WERI-Rb-1 (cell line): ENCODE data around the gene FRMPD4.

Experiments
- DNase-seq: peaks from one replicate; pipeline ENCODE4 v3.0.0-alpha.2; 2020
- H3K27ac ChIP-seq: fragments of 250-450 bp; sonication (Bioruptor Pico); 2 replicates; pipeline ENCODE4 v1.5.1; 2020; ENCODE audit warnings: mild to moderate bottlenecking, moderate library complexity
- H3K27me3 ChIP-seq: fragments of 250-450 bp; sonication (Bioruptor Pico); 2 replicates; pipeline ENCODE4 v1.5.1; 2021; ENCODE audit warnings: mild to moderate bottlenecking, low read depth, moderate library complexity; ENCODE audit not compliant: insufficient read depth, severe bottlenecking
- H3K36me3 ChIP-seq: fragments of 250-450 bp; sonication (Bioruptor Pico); 2 replicates; pipeline ENCODE4 v1.5.1; 2020; ENCODE audit warnings: mild to moderate bottlenecking, moderate library complexity
- H3K4me3 ChIP-seq: 2 replicates; pipeline ENCODE4 v1.5.1; 2011; ENCODE audit warnings: low read depth, mild to moderate bottlenecking, control low read depth, low read length
- H3K9me3 ChIP-seq: fragments of 250-450 bp; sonication (Bioruptor Pico); 2 replicates; pipeline ENCODE4 v1.5.1; 2021; ENCODE audit warnings: mild to moderate bottlenecking, moderate library complexity; ENCODE audit not compliant: severe bottlenecking
- TF ChIP-seq, protein P1 (sequence below): IDR thresholded peaks from 2 replicates; pipeline ENCODE4 v1.5.1; 2011; ENCODE audit warnings: low read depth, mild to moderate bottlenecking, control low read depth, inconsistent platforms, low read length

Gene FRMPD4

DNA sequence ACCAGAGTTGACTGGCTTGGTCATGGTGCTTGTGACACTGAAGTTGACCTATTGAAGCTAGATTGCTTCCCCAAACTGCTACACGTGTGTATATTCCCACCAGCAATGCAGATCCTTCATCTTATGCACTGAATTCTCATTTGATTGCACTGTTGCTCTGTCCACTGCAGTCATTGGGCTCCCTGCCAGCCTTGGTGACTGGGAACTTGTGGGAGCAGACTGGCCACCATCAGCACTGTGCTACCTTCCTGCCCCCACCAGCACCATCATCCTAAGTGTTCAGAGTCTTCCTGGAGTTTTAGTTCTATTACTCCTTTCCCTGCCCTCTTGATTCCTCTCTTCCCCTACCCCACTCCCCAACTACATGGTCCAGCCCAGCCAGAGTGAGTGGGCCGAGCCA, 535.2 kb downstream of the FRMPD4 start:
- H3K4me3 ChIP-seq = no peak overlapping the region
- no peaks in the 10 kb centered on the region for H3K36me3 ChIP-seq
- DNase-seq = no peak
- H3K27ac ChIP-seq = no peak overlapping the region
- peaks cover 54% of the 10 kb centered on the region for H3K27me3 ChIP-seq
- H3K9me3 ChIP-seq = no peaks in the 10 kb centered on the region
- TF ChIP-seq, protein P1, sequence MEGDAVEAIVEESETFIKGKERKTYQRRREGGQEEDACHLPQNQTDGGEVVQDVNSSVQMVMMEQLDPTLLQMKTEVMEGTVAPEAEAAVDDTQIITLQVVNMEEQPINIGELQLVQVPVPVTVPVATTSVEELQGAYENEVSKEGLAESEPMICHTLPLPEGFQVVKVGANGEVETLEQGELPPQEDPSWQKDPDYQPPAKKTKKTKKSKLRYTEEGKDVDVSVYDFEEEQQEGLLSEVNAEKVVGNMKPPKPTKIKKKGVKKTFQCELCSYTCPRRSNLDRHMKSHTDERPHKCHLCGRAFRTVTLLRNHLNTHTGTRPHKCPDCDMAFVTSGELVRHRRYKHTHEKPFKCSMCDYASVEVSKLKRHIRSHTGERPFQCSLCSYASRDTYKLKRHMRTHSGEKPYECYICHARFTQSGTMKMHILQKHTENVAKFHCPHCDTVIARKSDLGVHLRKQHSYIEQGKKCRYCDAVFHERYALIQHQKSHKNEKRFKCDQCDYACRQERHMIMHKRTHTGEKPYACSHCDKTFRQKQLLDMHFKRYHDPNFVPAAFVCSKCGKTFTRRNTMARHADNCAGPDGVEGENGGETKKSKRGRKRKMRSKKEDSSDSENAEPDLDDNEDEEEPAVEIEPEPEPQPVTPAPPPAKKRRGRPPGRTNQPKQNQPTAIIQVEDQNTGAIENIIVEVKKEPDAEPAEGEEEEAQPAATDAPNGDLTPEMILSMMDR = no peak

DNA sequence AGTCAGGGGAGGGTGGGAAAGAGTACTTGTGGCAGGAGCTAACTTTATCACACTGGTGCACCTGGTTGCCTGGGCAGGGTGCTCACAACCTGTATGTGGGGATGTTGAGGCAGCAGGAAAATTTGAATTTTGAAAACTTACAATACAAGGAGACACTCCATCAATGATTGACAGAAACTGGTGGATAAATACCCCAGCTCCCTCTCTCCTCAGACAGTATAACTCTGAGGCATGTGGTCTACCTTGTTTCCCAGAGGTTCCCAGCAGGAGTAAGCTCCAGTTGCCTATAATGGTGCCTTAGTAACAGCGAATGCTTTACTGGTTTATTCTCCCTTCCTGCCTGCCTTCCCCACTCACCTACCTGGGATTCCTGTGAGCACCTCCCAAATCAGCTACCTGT, 541.2 kb downstream of the FRMPD4 start:
- TF ChIP-seq, protein P1 = no peak
- Histone ChIP-seq H3K36me3 (no peaks in the 10 kb centered on the region), H3K9me3 (no peaks in the 10 kb centered on the region), H3K27me3 (peaks cover 91% of the 10 kb centered on the region), H3K4me3 (no peak overlapping the region), H3K27ac (no peak overlapping the region)
- no peak for DNase-seq

DNA sequence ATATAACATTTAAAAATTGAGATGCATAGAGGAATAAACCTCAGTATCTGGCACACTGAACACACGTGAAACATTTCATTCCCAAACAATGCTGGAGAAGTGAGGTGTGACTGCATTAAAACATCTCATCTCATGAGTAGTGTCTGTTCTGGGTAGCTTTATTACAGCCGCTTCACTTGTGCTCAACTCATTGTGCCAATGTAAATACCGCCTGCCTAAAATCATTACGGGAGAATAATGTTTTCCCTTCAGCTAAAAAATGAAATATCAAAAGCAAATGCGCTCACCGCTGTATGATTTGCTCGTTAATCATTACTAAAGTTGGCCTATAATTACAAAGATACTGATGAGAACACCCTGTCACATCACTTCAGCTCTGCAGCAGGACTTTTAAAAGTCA, 542.8 kb downstream of the FRMPD4 start:
- Histone ChIP-seq H3K27ac (no peak overlapping the region), H3K9me3 (no peaks in the 10 kb centered on the region), H3K27me3 (peaks cover 91% of the 10 kb centered on the region), H3K36me3 (no peaks in the 10 kb centered on the region), H3K4me3 (no peak overlapping the region)
- TF ChIP-seq, protein P1 = no peak
- DNase-seq = no peak

DNA sequence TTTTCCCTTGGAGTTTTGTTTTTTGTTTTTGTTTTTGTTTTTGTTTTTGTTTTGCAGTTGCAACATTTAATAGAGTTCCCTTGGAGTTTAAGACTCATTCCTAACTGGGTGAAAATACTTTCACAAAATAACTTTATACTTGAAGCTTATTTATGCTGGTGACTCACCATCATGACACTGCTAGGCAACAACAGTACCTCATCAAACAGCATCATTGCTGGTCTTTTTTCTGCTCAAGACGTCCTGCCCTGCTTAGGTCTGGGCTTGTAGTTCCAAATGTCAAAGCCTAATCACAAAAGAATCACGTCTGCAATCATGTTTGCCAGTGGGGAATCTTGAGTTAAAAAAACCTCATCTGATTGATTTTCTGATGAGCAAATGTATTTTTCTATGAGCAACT, 547.3 kb downstream of the FRMPD4 start:
- H3K4me3 ChIP-seq = no peak overlapping the region
- peaks cover 63% of the 10 kb centered on the region for H3K27me3 ChIP-seq
- no peak overlapping the region for H3K27ac ChIP-seq
- no peak for DNase-seq
- no peaks in the 10 kb centered on the region for H3K36me3 ChIP-seq
- TF ChIP-seq, protein P1 = no peak
- no peaks in the 10 kb centered on the region for H3K9me3 ChIP-seq

DNA sequence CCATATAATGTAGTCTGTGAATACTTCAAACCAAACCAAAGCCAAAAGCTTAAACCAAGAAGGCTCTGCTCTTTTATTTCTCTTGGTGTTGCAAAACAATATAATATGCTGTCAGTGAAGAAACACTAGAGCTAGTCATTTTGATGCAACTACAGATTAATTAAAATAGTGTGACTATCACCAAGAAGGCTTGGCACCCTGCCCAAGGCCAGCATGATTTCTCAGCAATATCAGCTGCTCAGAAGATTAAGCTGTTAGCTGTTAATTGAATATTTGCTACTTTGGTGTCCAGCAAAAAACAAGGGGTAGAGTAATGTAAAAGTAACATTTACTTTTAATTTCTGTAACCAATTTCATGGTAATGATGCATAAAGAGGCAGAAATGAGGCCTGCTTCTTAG, 548.1 kb downstream of the FRMPD4 start:
- no peak overlapping the region for H3K27ac ChIP-seq
- no peaks in the 10 kb centered on the region for H3K36me3 ChIP-seq
- H3K27me3 ChIP-seq = peaks cover 59% of the 10 kb centered on the region
- TF ChIP-seq, protein P1 = no peak
- DNase-seq = no peak
- no peaks in the 10 kb centered on the region for H3K9me3 ChIP-seq
- H3K4me3 ChIP-seq = no peak overlapping the region

DNA sequence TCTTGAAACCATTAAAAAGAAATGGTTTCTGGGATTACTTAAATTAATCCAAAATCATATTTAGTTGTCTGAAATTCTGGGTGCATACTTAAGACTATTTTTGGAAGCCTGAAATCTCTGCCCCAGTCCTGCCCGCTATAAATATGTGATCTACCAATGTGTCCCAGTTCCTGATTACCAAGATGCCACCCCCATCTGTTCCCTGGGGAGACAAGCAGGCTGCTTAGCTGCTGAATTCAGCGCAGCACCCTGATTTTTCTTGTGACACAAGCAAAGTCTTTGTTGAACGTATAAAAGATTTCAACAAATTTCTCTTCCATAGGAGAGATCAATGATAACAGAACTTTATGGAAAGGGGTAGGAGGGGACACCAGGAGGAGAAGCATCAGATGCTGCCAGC, 552.4 kb downstream of the FRMPD4 start:
- TF ChIP-seq, protein P1 = no peak
- no peak for DNase-seq
- Histone ChIP-seq H3K27me3 (peaks cover 55% of the 10 kb centered on the region), H3K4me3 (no peak overlapping the region), H3K9me3 (no peaks in the 10 kb centered on the region), H3K27ac (no peak overlapping the region), H3K36me3 (no peaks in the 10 kb centered on the region)
